DND-41 (cell line): Measurements from ENCODE around the gene ALDH9A1.
"Not testable (repeated sequence)": the region's sequence is repeated elsewhere in the genome, so short reads cannot be mapped to it uniquely, and the experiment has no call there.

Experiments used
- ATAC-seq: fragments of 200-7000 bp; cut with Tn5 transposase; 3 replicates; pipeline ENCODE4 v1.9.1; 2021; ENCODE audit warnings: low read depth; ENCODE audit not compliant: insufficient read depth
- DNase-seq: peaks from one replicate; pipeline ENCODE4 v3.0.0-alpha.2; 2020
- H2AFZ ChIP-seq: 2 replicates; pipeline ENCODE4 v1.6.0; 2012; ENCODE audit warnings: low read depth, low read length
- H3K27ac ChIP-seq: 2 replicates; pipeline ENCODE4 v1.5.1; 2012; ENCODE audit warnings: low read length, inconsistent platforms
- H3K27me3 ChIP-seq: fragments of 200-600 bp; sonication (generic); 2 replicates; pipeline ENCODE4 v1.6.0; 2012; ENCODE audit warnings: low read length, mild to moderate bottlenecking, inconsistent platforms; ENCODE audit not compliant: insufficient read depth, poor library complexity
- H3K36me3 ChIP-seq: 2 replicates; pipeline ENCODE4 v1.5.1; 2012; ENCODE audit warnings: low read length, inconsistent platforms; ENCODE audit not compliant: insufficient read depth
- H3K4me1 ChIP-seq: 2 replicates; pipeline ENCODE4 v1.5.1; 2012; ENCODE audit warnings: mild to moderate bottlenecking, low read length; ENCODE audit not compliant: insufficient read depth
- H3K4me2 ChIP-seq: 2 replicates; pipeline ENCODE4 v1.6.0; 2012; ENCODE audit warnings: mild to moderate bottlenecking, moderate library complexity, low read length, inconsistent platforms; ENCODE audit not compliant: insufficient read depth
- H3K4me3 ChIP-seq, 2 experiments: fragments of 200-600 bp in 1 of 2; shearing (Covaris generic) in 1 of 2; 2 replicates each; pipeline ENCODE4 v1.5.1; 2012 to 2016; ENCODE audit warnings: inconsistent platforms in 2 of 2, low read length in 2 of 2, mild to moderate bottlenecking in 2 of 2, low read depth in 1 of 2, moderate library complexity in 1 of 2
- H3K79me2 ChIP-seq: 2 replicates; pipeline ENCODE4 v1.6.0; 2012; ENCODE audit warnings: low read length, inconsistent platforms; ENCODE audit not compliant: insufficient read depth
- H3K9ac ChIP-seq: 2 replicates; pipeline ENCODE4 v1.6.0; 2012; ENCODE audit warnings: low read depth, mild to moderate bottlenecking, inconsistent platforms, low read length, moderate library complexity
- H3K9me3 ChIP-seq: 2 replicates; pipeline ENCODE4 v1.5.1; 2012; ENCODE audit warnings: low read length, moderate library complexity, mild to moderate bottlenecking, inconsistent platforms; ENCODE audit not compliant: insufficient read depth, severe bottlenecking
- H4K20me1 ChIP-seq: 2 replicates; pipeline ENCODE4 v1.6.0; 2012; ENCODE audit warnings: low read length; ENCODE audit not compliant: insufficient read depth
- EZH2 ChIP-seq: IDR thresholded peaks from 3 replicates; pipeline ENCODE4 v1.6.1; 2012; ENCODE audit warnings: borderline replicate concordance, low read depth, mild to moderate bottlenecking, moderate library complexity, low read length, inconsistent platforms; ENCODE audit not compliant: severe bottlenecking
- TF ChIP-seq, protein P1 (sequence below): IDR thresholded peaks from 2 replicates; pipeline ENCODE4 v1.5.1; 2012; ENCODE audit warnings: borderline replicate concordance, low read length, moderate library complexity, mild to moderate bottlenecking; ENCODE audit not compliant: poor library complexity, severe bottlenecking; ENCODE audit errors: extremely low read depth

Gene ALDH9A1

DNA sequence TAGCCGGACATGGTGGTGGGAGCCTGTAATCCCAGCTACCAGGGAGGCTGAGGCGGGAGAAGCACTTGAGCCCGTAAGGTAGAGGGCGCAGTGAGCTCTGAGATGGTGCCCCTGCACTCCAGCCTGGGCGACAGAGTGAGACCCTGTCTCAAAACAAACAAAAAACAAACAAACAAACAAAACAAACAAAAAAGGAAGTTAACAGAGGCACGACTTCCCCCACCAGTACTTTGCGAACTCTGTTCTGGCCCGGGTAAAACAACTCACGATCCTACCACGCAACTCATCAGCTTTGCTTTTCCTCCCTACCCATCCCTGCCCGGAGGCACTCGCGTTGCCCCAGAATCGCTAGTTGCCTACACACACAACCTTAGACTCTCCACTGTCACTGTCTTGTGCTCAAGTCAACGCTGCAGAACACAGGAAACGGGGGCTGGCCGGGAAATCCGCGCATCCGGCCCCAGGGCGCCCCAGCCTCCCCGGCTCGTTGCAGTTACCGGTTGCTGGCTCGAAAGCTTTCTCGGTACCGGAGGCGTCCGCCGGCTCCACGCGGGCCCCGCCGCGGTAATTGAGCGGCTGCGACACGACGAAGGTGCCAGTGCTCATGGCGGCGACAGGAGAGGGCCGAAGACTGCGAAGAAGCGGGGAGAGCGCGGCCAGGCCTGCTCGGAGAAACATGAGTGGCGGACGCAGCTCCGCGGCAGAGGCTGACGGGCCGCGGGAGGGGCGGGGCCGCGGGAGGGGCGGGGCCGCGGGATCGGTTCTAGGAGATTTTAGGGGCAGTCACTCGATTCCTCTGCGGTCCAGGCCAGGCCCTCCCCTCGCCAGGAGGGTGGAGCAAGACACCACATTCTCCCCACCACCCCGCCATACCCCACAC lies at the start of gene ALDH9A1:
Gene ALDH9A1 (minus strand): TSS at position 682 of the 880 bp plus-strand sequence. CDS start 4 bp downstream, at position 678.
- peak; percentile 88 for ATAC-seq
- no peak for TF ChIP-seq EZH2
- TF ChIP-seq, protein P1, sequence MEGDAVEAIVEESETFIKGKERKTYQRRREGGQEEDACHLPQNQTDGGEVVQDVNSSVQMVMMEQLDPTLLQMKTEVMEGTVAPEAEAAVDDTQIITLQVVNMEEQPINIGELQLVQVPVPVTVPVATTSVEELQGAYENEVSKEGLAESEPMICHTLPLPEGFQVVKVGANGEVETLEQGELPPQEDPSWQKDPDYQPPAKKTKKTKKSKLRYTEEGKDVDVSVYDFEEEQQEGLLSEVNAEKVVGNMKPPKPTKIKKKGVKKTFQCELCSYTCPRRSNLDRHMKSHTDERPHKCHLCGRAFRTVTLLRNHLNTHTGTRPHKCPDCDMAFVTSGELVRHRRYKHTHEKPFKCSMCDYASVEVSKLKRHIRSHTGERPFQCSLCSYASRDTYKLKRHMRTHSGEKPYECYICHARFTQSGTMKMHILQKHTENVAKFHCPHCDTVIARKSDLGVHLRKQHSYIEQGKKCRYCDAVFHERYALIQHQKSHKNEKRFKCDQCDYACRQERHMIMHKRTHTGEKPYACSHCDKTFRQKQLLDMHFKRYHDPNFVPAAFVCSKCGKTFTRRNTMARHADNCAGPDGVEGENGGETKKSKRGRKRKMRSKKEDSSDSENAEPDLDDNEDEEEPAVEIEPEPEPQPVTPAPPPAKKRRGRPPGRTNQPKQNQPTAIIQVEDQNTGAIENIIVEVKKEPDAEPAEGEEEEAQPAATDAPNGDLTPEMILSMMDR = peak; percentile 60
- H4K20me1 ChIP-seq = no peaks in the 10 kb centered on the region

DNA sequence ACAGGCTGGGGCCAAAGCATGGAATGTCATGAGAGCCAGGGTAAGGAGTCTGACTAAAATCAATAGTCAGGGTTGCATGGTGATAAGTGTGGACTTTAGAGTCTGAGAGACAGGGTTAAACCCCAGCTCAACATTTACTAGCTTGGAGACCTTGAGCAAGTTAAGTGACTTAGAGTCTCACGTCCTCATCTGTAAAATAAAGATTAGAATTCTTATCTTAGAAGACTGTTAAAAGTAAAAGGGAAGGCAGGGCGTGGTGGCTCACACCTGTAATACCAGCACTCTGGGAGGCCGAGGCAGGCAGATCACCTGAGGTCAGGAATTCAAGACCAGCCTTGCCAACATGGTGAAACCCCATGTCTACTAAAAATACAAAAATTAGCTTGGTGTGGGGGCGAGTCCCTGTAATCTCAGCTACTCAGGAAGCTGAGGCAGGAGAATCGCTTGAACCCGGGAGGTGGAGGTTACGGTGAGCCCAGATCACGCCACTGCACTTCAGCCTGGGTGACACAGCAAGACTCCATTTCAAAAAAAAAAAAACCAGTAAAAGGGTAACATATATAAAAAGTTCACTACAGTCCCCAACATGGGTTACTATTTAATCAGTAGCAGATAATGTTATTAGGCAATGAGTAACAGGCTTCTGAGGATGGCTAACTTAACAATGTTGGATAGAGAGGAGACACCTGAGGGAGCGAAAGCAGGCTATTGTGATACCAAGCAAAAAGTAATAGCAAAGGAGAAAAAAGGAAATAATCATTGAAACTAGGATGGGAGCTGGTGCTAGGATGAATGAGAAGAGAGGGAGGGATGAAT lies 49.5 kb upstream of the ALDH9A1 start:
- Histone ChIP-seq H3K4me1 (no peaks in the 10 kb centered on the region), H3K79me2 (0 out of 2 replicates have a peak, but pooled peaks cover 10% of the 10 kb centered on the region), H3K9me3 (no peaks in the 10 kb centered on the region), H4K20me1 (no peaks in the 10 kb centered on the region), H3K36me3 (peaks cover 74% of the 10 kb centered on the region), H3K4me2 (no peak overlapping the region), H3K27ac (no peak overlapping the region), H3K4me3 (no peak overlapping the region), H3K9ac (no peak overlapping the region), H3K27me3 (no peaks in the 10 kb centered on the region), H2AFZ (no peak overlapping the region)
- TF ChIP-seq EZH2 = no peak
- TF ChIP-seq, protein P1 = no peak
- ATAC-seq = no peak
- no peak for DNase-seq

More for the DNA sequence above, at the start of gene ALDH9A1:
- Histone ChIP-seq H3K36me3 (peaks cover 6% of the 10 kb centered on the region; the same call in 1 of the 2 replicates), H3K9ac (peak within 1 kb of the TSS; percentile 90), H3K4me2 (peak within 1 kb of the TSS; percentile 97), H3K27me3 (no peaks in the 10 kb centered on the region), H3K27ac (peak within 1 kb of the TSS; percentile 99), H3K79me2 (peaks cover 49% of the 10 kb centered on the region), H3K4me3 (peak within 1 kb of the TSS; percentile 83 to 99), H3K9me3 (no peaks in the 10 kb centered on the region), H3K4me1 (peaks cover 35% of the 10 kb centered on the region), H2AFZ (peak within 1 kb of the TSS; percentile 99)
- peak; percentile 94 for DNase-seq

DNA sequence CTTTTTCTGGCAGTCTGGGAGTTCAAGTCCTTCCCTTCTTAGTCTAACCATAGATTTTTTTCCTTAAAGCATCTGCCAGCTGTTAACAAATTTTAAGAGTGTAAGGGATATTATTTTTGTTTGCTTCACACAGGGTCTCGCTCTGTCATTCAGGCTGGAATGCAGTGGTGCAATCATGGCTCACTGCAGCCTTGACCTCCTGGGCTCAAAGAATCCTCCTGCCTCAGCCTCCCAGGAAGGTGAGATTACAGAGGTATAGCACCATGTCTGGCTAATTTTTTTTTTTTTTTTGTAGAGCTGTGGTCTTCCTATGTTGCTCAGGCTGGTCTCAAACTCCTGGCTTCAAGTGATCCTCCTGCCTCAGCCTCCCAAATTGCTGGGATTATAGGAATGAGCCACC lies 46.6 kb upstream of the ALDH9A1 start:
- not testable (repeated sequence) for DNase-seq, H3K4me2 ChIP-seq, H3K79me2 ChIP-seq, H2AFZ ChIP-seq, H3K27me3 ChIP-seq, H3K9ac ChIP-seq, H4K20me1 ChIP-seq, H3K4me3 ChIP-seq, H3K27ac ChIP-seq, H3K4me1 ChIP-seq, ATAC-seq, H3K9me3 ChIP-seq
- H3K36me3 ChIP-seq = peaks cover 82% of the 10 kb centered on the region
